Activated naive CD4-positive, alpha-beta T cell treated with anti-CD3 and anti-CD28 coated beads, Interleukin-2, amount 50 U/mL, for 24 hours (primary cell): ENCODE results near the gene PIEZO2.
"Not testable (repeated sequence)": the region's sequence is repeated elsewhere in the genome, so short reads cannot be mapped to it uniquely, and the experiment has no call there.

ENCODE experiments used
- H3K27ac Mint-ChIP-seq: one replicate; pipeline ENCODE4 v1.8.0; 2021; ENCODE audit warnings: mild to moderate bottlenecking, mixed read lengths
- H3K27me3 Mint-ChIP-seq: one replicate; pipeline ENCODE4 v1.8.0; 2021; ENCODE audit warnings: mixed read lengths
- H3K36me3 Mint-ChIP-seq: one replicate; pipeline ENCODE4 v1.8.0; 2021; ENCODE audit warnings: mixed read lengths
- H3K4me1 Mint-ChIP-seq: one replicate; pipeline ENCODE4 v1.8.0; 2021; ENCODE audit warnings: mixed read lengths
- H3K4me3 Mint-ChIP-seq: one replicate; pipeline ENCODE4 v1.8.0; 2021; ENCODE audit warnings: mild to moderate bottlenecking, mixed read lengths
- H3K9me3 Mint-ChIP-seq: one replicate; pipeline ENCODE4 v1.8.0; 2021; ENCODE audit warnings: mixed read lengths

The PIEZO2 gene

DNA sequence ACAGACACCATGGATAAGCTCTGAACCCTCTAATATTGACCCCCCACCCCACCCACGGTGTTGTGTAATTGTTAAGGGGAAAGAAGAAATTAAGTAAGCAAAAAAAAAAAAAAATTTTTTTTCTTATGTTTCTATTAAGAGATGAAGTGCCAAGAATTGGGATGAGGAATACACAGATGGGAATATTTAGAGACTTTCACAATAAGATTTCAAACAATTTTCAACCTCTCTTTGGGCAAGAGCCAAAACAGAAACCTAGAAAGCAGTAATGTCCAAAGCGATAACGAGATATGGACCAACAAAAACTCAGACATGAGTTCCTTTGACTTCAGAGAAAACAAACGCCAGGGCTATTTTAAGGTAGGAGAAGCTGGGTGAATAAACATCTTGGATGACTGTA, 14.4 kb downstream of the PIEZO2 start:
- no peaks in the 10 kb centered on the region for H3K36me3 Mint-ChIP-seq
- H3K27me3 Mint-ChIP-seq, result no peaks in the 10 kb centered on the region
- H3K9me3 Mint-ChIP-seq, result no peaks in the 10 kb centered on the region
- H3K4me3 Mint-ChIP-seq, result no peak overlapping the region
- H3K4me1 Mint-ChIP-seq, result no peaks in the 10 kb centered on the region
- H3K27ac Mint-ChIP-seq, result no peak overlapping the region

GRCh38 chr18:11129059-11129458, 20.3 kb downstream of the PIEZO2 start:
- H3K4me1 Mint-ChIP-seq, H3K36me3 Mint-ChIP-seq, H3K4me3 Mint-ChIP-seq, H3K27me3 Mint-ChIP-seq, H3K27ac Mint-ChIP-seq: not testable (repeated sequence)
- H3K9me3 Mint-ChIP-seq, result peaks cover 11% of the 10 kb centered on the region

- H3K4me1 Mint-ChIP-seq, result no peaks in the 10 kb centered on the region
- H3K9me3 Mint-ChIP-seq, result peaks cover 11% of the 10 kb centered on the region
- H3K36me3 Mint-ChIP-seq, result no peaks in the 10 kb centered on the region
- H3K4me3 Mint-ChIP-seq, result no peak overlapping the region
- H3K27ac Mint-ChIP-seq, result no peak overlapping the region
- no peaks in the 10 kb centered on the region for H3K27me3 Mint-ChIP-seq
Measured at GRCh38 chr18:11125492-11126315, 23.7 kb downstream of the PIEZO2 start.

- H3K9me3 Mint-ChIP-seq, result peaks cover 10% of the 10 kb centered on the region
- H3K4me3 Mint-ChIP-seq, result no peak overlapping the region
- no peaks in the 10 kb centered on the region for H3K4me1 Mint-ChIP-seq
- no peaks in the 10 kb centered on the region for H3K36me3 Mint-ChIP-seq
- no peaks in the 10 kb centered on the region for H3K27me3 Mint-ChIP-seq
- H3K27ac Mint-ChIP-seq, result no peak overlapping the region
Measured at GRCh38 chr18:11124054-11124453, 25.3 kb downstream of the PIEZO2 start.

DNA sequence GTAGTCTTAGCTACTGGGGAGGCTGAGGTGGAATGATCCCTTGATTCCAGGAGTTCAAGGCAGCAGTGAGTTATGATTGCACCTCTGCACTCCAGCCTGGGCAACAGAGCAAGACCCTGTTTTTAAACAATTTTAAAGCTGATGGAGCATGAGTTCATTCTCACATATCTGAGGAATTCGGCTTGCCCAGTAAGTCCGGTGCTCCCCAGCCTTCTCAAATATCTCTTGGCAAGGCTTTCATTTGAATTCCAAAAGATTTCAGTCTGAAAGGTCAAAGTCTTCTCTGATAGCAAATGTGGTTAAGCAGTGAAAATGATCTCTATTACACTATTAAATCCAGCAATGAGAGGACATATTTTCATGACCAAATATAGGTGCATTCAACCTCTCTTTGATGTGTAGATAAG, 27.9 kb downstream of the PIEZO2 start:
- H3K36me3 Mint-ChIP-seq, result no peaks in the 10 kb centered on the region
- no peak overlapping the region for H3K27ac Mint-ChIP-seq
- H3K9me3 Mint-ChIP-seq, result peaks cover 10% of the 10 kb centered on the region
- H3K4me3 Mint-ChIP-seq, result no peak overlapping the region
- H3K27me3 Mint-ChIP-seq, result no peaks in the 10 kb centered on the region
- no peaks in the 10 kb centered on the region for H3K4me1 Mint-ChIP-seq

DNA sequence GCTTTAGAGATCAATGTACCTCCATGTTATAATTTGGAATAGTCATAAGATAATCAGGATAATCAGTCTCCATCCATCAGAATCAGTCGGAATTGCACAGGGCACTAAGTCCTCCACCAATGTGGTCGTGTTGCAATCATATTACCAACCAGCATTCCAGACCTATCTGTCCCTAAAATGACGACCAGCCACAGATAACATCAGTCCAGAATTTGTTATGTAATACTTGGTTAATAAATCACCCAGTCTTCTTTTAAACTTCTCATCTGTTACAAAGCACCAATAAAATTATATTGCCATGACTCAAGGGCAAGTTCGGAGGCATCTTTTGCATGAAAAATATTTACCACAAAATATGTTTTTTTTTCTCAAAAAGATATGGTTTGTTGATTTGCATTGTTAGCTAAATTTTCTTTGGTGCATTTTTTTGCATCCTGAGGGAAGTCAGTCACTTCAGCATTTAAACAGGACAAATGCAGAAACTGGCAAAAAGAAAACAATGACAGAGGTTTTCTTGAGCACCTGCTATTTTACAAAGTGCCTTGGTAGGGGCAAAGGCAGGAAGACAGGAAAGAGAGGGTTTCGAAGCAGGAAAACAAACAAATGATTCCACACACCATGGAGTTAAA, 29.3 kb downstream of the PIEZO2 start:
- no peak overlapping the region for H3K27ac Mint-ChIP-seq
- H3K36me3 Mint-ChIP-seq, result no peaks in the 10 kb centered on the region
- no peaks in the 10 kb centered on the region for H3K4me1 Mint-ChIP-seq
- H3K4me3 Mint-ChIP-seq, result no peak overlapping the region
- H3K9me3 Mint-ChIP-seq, result peaks cover 6% of the 10 kb centered on the region
- no peaks in the 10 kb centered on the region for H3K27me3 Mint-ChIP-seq

- Mint-ChIP-seq H3K27ac (no peak overlapping the region), H3K9me3 (peaks cover 6% of the 10 kb centered on the region), H3K27me3 (no peaks in the 10 kb centered on the region), H3K4me3 (no peak overlapping the region), H3K4me1 (no peaks in the 10 kb centered on the region), H3K36me3 (no peaks in the 10 kb centered on the region)
Measured at GRCh38 chr18:11119550-11119949, 29.8 kb downstream of the PIEZO2 start.

DNA sequence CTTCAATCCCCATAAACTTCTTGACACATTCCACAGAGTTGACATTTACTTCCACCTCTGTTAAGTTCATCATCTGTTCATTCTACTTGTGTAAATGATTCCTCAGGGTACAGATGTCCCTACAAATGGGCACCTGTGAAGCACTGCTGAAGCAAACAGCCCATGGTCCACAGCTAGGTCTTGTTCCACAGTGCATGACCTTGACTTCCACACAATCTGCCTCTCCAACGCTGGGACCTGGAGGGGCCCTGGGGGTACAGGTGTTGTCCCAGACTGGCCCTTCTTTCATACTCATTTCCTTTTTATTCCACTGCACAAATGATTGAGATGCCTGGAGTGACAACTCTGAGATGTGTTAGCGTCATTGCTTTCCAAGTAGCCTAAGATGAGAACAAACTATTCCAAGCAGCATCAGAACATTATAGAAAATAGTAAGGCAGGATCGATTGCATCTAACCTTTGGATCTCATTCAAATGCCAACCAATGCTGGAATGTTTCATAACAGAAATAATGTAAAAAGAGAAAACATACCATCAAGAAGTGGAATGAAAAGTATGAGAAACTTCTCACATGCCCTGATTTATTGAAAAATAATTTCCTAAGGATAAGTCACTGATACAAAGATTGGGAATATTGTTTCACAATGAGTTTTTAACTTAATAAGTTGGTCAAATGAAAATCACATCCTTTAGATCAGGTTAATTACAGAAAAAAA, 31.2 kb downstream of the PIEZO2 start:
- Mint-ChIP-seq H3K27ac (no peak overlapping the region), H3K36me3 (no peaks in the 10 kb centered on the region), H3K9me3 (peaks cover 6% of the 10 kb centered on the region), H3K4me1 (no peaks in the 10 kb centered on the region), H3K4me3 (no peak overlapping the region), H3K27me3 (no peaks in the 10 kb centered on the region)

DNA sequence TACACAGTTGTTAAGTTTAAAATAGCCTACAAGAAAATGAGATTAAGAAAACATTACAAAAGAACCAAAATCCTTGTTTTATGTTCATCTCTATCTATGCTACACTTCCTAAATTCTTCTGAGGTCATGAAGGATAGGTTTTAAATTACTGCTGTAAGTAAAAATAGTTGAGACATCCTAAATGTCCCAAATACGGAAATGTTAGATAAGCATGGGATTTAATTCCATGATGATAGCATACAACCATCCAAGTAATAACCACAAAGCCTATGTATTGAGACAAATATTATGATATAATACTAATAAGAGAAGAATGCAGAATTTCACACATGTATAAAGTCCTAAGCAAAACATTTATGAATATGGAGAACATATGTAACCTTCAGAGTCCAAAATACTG, 34.1 kb downstream of the PIEZO2 start:
- Mint-ChIP-seq H3K4me1 (no peaks in the 10 kb centered on the region), H3K4me3 (no peak overlapping the region), H3K36me3 (no peaks in the 10 kb centered on the region), H3K9me3 (peaks cover 6% of the 10 kb centered on the region), H3K27ac (no peak overlapping the region), H3K27me3 (peaks cover 2% of the 10 kb centered on the region)

DNA sequence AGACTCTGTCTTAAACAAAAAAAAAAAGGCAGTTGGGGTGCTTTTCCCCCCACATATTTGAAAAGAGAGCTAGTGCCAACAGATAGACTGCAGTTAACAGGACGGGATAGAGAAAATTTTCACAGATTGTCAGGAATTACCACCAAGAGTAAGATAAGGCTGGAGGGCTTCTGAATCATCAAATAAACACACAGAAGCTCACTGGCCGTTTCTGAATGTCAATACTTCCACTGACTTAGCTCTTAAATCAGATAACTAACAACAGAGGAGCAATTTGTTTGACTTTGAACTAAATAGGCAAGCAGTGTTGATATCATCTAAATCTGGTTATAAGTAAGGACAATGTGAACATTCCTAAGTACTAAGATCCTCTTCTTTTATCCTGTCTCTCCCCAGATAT, 34.7 kb downstream of the PIEZO2 start:
- Mint-ChIP-seq H3K27ac (no peak overlapping the region), H3K4me1 (no peaks in the 10 kb centered on the region), H3K27me3 (peaks cover 2% of the 10 kb centered on the region), H3K4me3 (no peak overlapping the region), H3K9me3 (peaks cover 6% of the 10 kb centered on the region), H3K36me3 (no peaks in the 10 kb centered on the region)

DNA sequence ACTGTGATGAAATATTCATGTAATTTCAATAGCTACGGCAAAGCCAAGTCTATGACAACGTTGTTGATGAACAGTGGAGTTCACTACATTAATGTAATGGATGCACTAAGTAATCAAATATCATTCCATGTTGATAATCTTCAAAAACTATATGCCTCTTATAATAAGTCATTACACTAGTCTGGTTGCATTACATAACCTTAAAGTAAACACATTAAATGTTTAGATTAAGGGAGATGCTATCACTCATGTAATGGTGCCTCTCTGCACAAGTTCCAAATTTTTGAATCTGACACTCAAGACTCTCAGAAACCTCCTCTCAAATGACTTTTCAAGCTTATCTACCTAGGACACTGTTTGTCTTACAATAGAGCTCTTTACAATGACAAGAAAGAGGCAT, 35.4 kb downstream of the PIEZO2 start:
- Mint-ChIP-seq H3K36me3 (no peaks in the 10 kb centered on the region), H3K4me3 (no peak overlapping the region)

DNA sequence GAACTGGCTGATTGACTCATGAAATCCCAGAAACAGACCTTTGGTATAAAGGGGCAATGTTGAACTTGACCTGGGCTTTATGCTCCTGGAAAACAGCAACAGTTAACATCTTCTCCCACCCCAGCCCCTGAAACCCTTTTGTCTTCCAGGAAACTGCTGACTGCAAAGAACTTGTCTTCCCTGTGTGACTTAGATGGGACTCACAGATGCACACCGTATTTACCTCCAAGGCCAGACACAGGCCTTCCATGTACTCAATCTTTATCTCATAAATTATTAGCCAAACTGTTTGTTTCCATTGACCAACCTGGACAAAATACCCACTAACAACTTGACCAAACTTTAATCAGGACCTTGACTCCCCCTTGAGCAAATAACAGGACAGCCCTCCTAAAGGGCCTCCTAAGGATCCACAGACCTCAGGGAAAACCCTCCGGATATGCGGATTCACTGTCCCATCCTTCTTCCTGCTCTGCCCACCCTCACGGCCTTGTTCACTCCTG, 36.3 kb downstream of the PIEZO2 start:
- H3K9me3 Mint-ChIP-seq, result no peaks in the 10 kb centered on the region
- H3K4me3 Mint-ChIP-seq, result no peak overlapping the region
- H3K27ac Mint-ChIP-seq, result no peak overlapping the region
- H3K36me3 Mint-ChIP-seq, result no peaks in the 10 kb centered on the region
- H3K27me3 Mint-ChIP-seq, result peaks cover 2% of the 10 kb centered on the region
- H3K4me1 Mint-ChIP-seq, result no peaks in the 10 kb centered on the region

More for the DNA sequence above, 35.4 kb downstream of the PIEZO2 start:
- Mint-ChIP-seq H3K4me1 (no peaks in the 10 kb centered on the region), H3K27me3 (peaks cover 2% of the 10 kb centered on the region), H3K27ac (no peak overlapping the region), H3K9me3 (peaks cover 6% of the 10 kb centered on the region)

DNA sequence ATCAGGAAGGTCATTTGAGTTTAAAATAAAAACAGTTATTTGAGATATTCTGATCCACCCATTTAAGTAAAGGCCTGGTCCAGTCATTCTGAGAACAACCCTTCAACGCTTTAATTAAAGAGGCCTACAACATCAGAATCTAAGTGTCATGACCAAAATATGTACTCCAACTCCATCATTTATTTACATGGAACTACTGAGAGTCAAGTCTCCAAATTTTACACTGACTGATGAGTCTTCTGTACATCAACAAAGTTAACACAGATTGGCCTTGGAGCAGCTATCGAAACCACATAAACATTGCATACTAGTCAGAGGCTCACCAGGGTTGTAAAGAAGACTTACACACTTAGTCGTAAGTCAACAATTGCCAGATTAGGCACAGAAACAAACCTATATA, 37.1 kb downstream of the PIEZO2 start:
- Mint-ChIP-seq H3K4me1 (no peaks in the 10 kb centered on the region), H3K4me3 (no peak overlapping the region), H3K9me3 (no peaks in the 10 kb centered on the region), H3K27me3 (peaks cover 2% of the 10 kb centered on the region), H3K36me3 (no peaks in the 10 kb centered on the region), H3K27ac (no peak overlapping the region)

- Mint-ChIP-seq H3K4me1 (no peaks in the 10 kb centered on the region), H3K27ac (no peak overlapping the region), H3K36me3 (no peaks in the 10 kb centered on the region), H3K9me3 (no peaks in the 10 kb centered on the region), H3K27me3 (peaks cover 2% of the 10 kb centered on the region), H3K4me3 (no peak overlapping the region)
Measured at GRCh38 chr18:11110509-11110908, 38.9 kb downstream of the PIEZO2 start.

GRCh38 chr18:11108947-11109346, 40.4 kb downstream of the PIEZO2 start:
- Mint-ChIP-seq H3K4me3 (no peak overlapping the region), H3K27me3 (peaks cover 2% of the 10 kb centered on the region), H3K27ac (no peak overlapping the region), H3K4me1 (no peaks in the 10 kb centered on the region), H3K36me3 (no peaks in the 10 kb centered on the region), H3K9me3 (no peaks in the 10 kb centered on the region)

DNA sequence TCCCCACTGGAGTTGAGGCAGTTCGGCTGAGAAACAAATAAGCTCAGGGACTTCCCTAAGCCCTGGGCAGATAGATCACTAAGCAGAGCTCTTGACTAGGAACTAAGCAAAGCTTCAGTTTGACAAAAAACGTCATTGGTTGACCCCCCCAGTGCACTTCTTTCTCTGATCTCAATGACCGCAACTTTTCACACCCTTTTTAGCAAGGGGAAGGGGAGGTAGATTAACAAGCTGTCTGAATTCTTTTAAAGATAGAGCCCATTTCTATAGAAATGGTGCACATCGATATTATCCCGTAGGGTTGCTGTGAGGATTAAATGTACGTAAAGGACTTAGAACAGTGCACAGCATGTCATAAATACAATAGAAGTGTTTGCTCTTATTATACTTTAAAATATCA, 42.5 kb downstream of the PIEZO2 start:
- Mint-ChIP-seq H3K4me1 (no peaks in the 10 kb centered on the region), H3K36me3 (no peaks in the 10 kb centered on the region), H3K27ac (no peak overlapping the region), H3K9me3 (no peaks in the 10 kb centered on the region), H3K27me3 (peaks cover 2% of the 10 kb centered on the region), H3K4me3 (no peak overlapping the region)
